ENCODE results near the gene COX7A1.
"Not testable (repeated sequence)": the region's sequence is repeated elsewhere in the genome, so short reads cannot be mapped to it uniquely, and the experiment has no call there.

COX7A1 gene

DNA sequence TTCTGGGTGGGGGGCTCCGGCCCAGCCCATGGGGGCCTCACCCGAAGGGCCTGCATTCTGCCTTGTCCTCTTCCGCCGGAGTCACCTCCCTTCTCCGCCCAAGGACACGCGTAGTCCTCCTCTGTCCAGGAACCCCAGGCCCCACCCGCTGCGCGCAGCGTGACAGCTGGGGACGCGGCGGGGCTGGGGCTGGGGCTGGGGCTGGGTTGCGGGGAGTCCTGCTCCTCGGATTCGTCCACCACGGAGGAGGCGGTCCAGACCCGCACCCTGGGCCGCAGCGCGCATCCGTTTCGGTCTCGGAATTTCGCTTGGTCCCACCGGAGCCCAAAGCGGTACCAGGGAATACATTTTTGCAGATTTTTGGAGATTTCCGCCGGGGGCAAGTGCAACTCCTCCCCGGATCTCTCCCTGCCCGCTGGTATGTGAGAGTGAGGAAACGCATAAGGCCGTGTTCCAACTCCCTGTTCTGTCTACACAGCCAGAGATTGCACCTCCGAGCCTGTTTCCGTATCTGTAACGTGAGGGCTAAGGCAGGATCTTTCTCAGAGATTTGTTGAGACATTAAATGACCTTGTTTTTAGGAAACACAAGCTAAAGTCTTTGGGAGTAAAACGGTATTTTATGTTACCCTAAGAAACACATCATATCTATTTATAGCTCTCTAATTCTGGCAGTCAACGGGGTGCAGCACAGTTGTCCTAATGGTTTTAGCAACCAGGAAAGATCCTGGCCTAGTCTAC lies at the start of gene COX7A1:
COX7A1 (minus strand) TSS at position 96 of the 740 bp plus-strand sequence; CDS start at position 56, 40 bp downstream.
- Histone ChIP-seq H3K36me3 (peaks cover 43% of the 10 kb centered on the region), H3K4me3 (ENCODE audit: low read depth in 1 of 2, low read length in 1 of 2) (no peak within 1 kb of the TSS), H3K9me3 (no peaks in the 10 kb centered on the region), H3K27ac (peak within 1 kb of the TSS; percentile 27), H3K27me3 (no peaks in the 10 kb centered on the region), H3K4me1 (ENCODE audit: control insufficient read depth in 1 of 2, insufficient read depth in 1 of 2, low read depth in 1 of 2, low read length in 1 of 2) (peaks cover 0 to 10% of the 10 kb centered on the region in 2 experiments)
- TF ChIP-seq, protein P1, sequence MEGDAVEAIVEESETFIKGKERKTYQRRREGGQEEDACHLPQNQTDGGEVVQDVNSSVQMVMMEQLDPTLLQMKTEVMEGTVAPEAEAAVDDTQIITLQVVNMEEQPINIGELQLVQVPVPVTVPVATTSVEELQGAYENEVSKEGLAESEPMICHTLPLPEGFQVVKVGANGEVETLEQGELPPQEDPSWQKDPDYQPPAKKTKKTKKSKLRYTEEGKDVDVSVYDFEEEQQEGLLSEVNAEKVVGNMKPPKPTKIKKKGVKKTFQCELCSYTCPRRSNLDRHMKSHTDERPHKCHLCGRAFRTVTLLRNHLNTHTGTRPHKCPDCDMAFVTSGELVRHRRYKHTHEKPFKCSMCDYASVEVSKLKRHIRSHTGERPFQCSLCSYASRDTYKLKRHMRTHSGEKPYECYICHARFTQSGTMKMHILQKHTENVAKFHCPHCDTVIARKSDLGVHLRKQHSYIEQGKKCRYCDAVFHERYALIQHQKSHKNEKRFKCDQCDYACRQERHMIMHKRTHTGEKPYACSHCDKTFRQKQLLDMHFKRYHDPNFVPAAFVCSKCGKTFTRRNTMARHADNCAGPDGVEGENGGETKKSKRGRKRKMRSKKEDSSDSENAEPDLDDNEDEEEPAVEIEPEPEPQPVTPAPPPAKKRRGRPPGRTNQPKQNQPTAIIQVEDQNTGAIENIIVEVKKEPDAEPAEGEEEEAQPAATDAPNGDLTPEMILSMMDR (IDR thresholded peaks at IDR 0.05) = no peak

DNA sequence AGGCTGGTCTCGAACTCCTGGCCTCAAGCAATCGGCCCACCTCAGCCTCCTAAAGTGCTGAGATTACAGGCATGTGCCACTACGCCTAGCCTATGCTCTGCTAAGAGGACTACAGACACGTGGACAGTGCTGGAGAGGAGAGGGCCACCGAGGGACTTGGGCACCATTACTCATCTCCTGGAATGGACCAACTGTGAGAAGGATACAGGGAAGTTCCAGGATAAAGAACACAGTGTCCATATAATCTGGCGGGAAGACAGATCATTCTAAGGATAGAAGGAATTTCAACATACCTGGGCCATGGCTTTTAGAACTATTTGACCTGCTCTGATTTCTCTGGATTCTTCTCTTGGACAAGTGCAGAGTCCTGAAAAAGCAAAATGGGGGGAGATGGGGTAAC lies 49.4 kb upstream of the COX7A1 start:
- Histone ChIP-seq H3K9me3 (no peaks in the 10 kb centered on the region), H3K36me3 (no peaks in the 10 kb centered on the region), H3K4me1 (ENCODE audit: control insufficient read depth in 1 of 2, insufficient read depth in 1 of 2, low read depth in 1 of 2, low read length in 1 of 2) (no peaks in the 10 kb centered on the region), H3K4me3 (ENCODE audit: low read depth in 1 of 2, low read length in 1 of 2) (no peak overlapping the region), H3K27me3 (no peaks in the 10 kb centered on the region), H3K27ac (no peak overlapping the region)
- TF ChIP-seq, protein P1 (IDR thresholded peaks at IDR 0.05) = no peak

DNA sequence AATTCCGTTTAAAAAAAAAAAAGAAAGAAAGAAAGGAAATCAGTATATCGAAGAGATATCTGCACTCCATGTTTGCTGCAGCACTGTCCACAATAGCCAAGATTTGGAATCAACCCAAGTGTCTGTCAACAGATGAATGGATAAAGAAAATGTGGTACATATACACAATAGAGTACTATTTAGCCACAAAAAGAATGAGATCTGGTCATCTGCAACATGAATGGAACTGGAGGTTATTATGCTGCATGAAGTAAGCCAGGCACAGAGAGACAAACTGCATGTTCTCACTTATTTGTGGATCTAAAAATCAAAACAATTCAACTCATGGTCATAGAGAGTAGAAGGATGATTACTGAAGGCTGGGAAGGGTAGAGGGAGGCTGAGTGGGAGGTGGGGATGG lies 45.9 kb upstream of the COX7A1 start:
- Histone ChIP-seq H3K9me3 (no peaks in the 10 kb centered on the region), H3K36me3 (peaks cover 14% of the 10 kb centered on the region), H3K4me3 (ENCODE audit: low read depth in 1 of 2, low read length in 1 of 2) (no peak overlapping the region), H3K4me1 (ENCODE audit: control insufficient read depth in 1 of 2, insufficient read depth in 1 of 2, low read depth in 1 of 2, low read length in 1 of 2) (no peaks in the 10 kb centered on the region), H3K27ac (no peak overlapping the region), H3K27me3 (no peaks in the 10 kb centered on the region)
- TF ChIP-seq, protein P1 (IDR thresholded peaks at IDR 0.05) = no peak

DNA sequence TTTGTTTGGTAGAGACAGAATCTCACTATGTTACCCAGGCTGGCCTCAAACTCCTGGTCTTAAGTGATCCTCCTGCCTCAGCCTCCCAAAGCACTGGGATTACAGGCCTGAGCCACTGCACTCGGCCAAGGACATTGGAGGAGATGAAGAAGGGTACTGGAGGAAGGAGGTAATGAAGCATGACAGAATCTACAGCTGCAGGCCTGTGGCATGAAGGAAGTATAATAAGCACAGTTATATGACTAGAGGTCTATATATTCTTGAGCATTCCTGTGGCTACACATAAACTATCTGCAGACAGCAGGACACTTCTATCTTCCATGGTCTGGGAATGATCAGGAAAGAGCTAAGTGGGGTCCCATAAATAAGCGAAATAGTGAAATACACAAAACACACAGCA lies 44.0 kb upstream of the COX7A1 start:
- peaks cover 14% of the 10 kb centered on the region for H3K36me3 ChIP-seq
- TF ChIP-seq, protein P1 (IDR thresholded peaks at IDR 0.05) = no peak
- H3K27ac ChIP-seq = no peak overlapping the region
- H3K4me1 ChIP-seq (ENCODE audit: control insufficient read depth in 1 of 2, insufficient read depth in 1 of 2, low read depth in 1 of 2, low read length in 1 of 2) = no peaks in the 10 kb centered on the region
- H3K9me3 ChIP-seq = no peaks in the 10 kb centered on the region
- H3K4me3 ChIP-seq (ENCODE audit: low read depth in 1 of 2, low read length in 1 of 2) = no peak overlapping the region
- no peaks in the 10 kb centered on the region for H3K27me3 ChIP-seq

DNA sequence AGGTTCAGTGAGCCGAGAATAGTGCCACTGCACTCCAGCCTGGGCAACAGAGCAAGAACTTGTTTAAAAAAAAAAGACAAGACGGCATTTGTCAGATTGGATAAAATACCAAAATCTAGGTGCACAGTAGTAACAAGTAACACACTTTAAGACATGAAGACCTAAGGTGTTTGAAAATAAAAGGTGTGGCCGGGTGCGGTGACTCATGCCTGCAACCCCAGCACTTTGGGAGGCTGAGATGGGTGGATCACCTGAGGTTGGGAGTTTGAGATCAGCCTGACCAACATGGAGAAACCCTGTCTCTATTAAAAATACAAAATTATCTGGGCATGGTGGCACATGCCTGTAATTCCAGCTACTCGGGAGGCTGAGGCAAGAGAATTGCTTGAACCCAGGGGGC lies 34.5 kb upstream of the COX7A1 start:
- not testable (repeated sequence) for H3K4me3 ChIP-seq (ENCODE audit: low read depth in 1 of 2, low read length in 1 of 2); H3K9me3 ChIP-seq; H3K27ac ChIP-seq; H3K27me3 ChIP-seq; H3K4me1 ChIP-seq (ENCODE audit: control insufficient read depth in 1 of 2, insufficient read depth in 1 of 2, low read depth in 1 of 2, low read length in 1 of 2)
- peaks cover 12% of the 10 kb centered on the region for H3K36me3 ChIP-seq

DNA sequence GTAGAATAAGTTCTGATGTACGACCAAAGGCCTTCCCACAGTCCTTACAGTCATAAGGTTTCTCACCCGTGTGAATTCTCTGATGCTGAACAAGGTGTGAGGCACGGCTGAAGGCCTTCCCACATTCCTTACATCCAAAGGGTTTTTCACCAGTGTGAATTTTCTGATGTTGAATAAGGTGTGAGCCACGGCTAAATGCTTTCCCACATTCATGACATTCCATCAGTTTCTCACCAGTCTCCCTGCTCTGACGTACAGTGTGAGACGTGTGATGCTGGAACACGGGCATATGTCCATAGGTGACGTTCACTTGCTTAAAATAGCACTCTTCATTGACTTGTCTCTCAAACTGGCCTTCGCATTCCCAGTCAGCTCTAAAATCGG lies 31.0 kb upstream of the COX7A1 start:
- H3K36me3 ChIP-seq = peaks cover 12% of the 10 kb centered on the region
- no peak overlapping the region for H3K27ac ChIP-seq
- H3K9me3 ChIP-seq = no peaks in the 10 kb centered on the region

More for the DNA sequence above, 31.0 kb upstream of the COX7A1 start:
- Histone ChIP-seq H3K4me3 (ENCODE audit: low read depth in 1 of 2, low read length in 1 of 2) (no peak overlapping the region), H3K4me1 (ENCODE audit: control insufficient read depth in 1 of 2, insufficient read depth in 1 of 2, low read depth in 1 of 2, low read length in 1 of 2) (no peaks in the 10 kb centered on the region), H3K27me3 (no peaks in the 10 kb centered on the region)
- TF ChIP-seq, protein P1 (IDR thresholded peaks at IDR 0.05) = no peak
